SK-N-SH (cell line): Measurements from ENCODE around the gene FSTL5.

Experiments used
- CHD2 ChIP-seq: fragments of 150-350 bp; IDR thresholded peaks from 2 replicates; pipeline ENCODE4 v1.6.1; 2018; ENCODE audit warnings: low read length; ENCODE audit not compliant: partially characterized antibody
- EP300 ChIP-seq, 2 experiments: IDR thresholded peaks; 2 replicates each; pipeline versions ENCODE4 v1.4.0 to v1.6.1; 2012; ENCODE audit warnings: borderline replicate concordance in 1 of 2, low read depth in 1 of 2, low read length in 1 of 2
- EZH2phosphoT487 ChIP-seq: fragments of 200-600 bp; sonication (generic); IDR thresholded peaks from 2 replicates; pipeline ENCODE4 v1.6.1; 2017; ENCODE audit warnings: low read depth, mixed run types, mild to moderate bottlenecking, antibody characterized with exemption, moderate library complexity, borderline replicate concordance
- GABPA ChIP-seq: IDR thresholded peaks from 2 replicates; pipeline ENCODE4 v1.4.0; 2012; ENCODE audit warnings: low read depth, mild to moderate bottlenecking
- JUND ChIP-seq: IDR thresholded peaks from 2 replicates; pipeline ENCODE4 v1.4.0; 2012
- MEF2A ChIP-seq: IDR thresholded peaks from 2 replicates; pipeline ENCODE4 v1.4.0; 2012; ENCODE audit warnings: low read depth, borderline replicate concordance
- NFIC ChIP-seq: IDR thresholded peaks from 2 replicates; pipeline ENCODE4 v1.4.0; 2012; ENCODE audit warnings: borderline replicate concordance
- NRF1 ChIP-seq: IDR thresholded peaks from 2 replicates; pipeline ENCODE4 v1.6.1; 2012; ENCODE audit warnings: low read depth, mild to moderate bottlenecking, low read length
- POLR2AphosphoS5 ChIP-seq: IDR thresholded peaks from 2 replicates; pipeline ENCODE4 v1.6.1; 2012; ENCODE audit warnings: low read depth, low read length
- TEAD4 ChIP-seq: IDR thresholded peaks from 2 replicates; pipeline ENCODE4 v1.4.0; 2012; ENCODE audit warnings: mild to moderate bottlenecking, borderline replicate concordance; ENCODE audit not compliant: insufficient read depth
- TF ChIP-seq, protein P1 (sequence below): fragments of 200-600 bp; sonication (generic); IDR thresholded peaks from 2 replicates; pipeline ENCODE4 v1.6.1; 2017; ENCODE audit warnings: antibody characterized with exemption, mild to moderate bottlenecking, moderate library complexity
- TF ChIP-seq, protein P2 (sequence below): IDR thresholded peaks from 2 replicates; pipeline ENCODE4 v1.4.0; 2012; ENCODE audit warnings: low read depth

DNA sequence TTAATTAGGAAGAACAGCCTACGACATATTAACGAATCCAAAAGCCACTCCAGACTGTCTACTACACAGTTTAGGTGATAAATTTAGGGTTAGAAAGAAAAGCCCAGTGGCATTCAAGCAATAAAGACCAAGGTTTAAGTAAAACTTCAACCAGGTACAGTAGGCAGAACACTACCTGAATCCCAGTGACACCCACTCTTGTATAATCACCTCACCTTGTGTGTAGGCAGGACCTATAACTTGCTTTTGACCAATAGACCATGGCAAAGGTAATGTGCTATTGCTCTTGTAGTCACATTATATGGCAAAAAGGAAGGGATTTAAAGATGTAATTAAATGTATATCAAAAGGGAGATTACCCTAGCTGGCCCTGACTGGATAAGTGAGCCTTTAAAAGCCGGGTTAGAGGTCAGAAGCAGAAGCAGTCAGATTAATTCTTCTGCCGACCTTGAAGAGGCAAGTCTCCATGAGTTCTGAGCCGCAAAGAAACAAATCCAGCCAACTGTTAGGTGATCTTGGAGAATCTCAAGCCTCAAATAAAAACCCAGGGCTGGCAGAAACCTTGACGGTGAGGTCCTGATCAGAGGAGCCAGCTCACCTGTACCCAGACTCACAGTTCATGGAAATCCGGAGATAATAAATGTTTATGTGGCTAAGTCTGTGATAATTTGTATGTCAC is 8.8 kb downstream of the FSTL5 start:
- TF ChIP-seq TEAD4 (no peak), EP300 (IDR thresholded peaks at IDR 0.05; ENCODE audit: borderline replicate concordance in 1 of 2, low read depth in 1 of 2, low read length in 1 of 2) (no peak), GABPA (no peak), NFIC (no peak), NRF1 (no peak), JUND (no peak), POLR2AphosphoS5 (no peak), EZH2phosphoT487 (no peak), MEF2A (no peak), CHD2 (no peak)
- TF ChIP-seq, protein P1, sequence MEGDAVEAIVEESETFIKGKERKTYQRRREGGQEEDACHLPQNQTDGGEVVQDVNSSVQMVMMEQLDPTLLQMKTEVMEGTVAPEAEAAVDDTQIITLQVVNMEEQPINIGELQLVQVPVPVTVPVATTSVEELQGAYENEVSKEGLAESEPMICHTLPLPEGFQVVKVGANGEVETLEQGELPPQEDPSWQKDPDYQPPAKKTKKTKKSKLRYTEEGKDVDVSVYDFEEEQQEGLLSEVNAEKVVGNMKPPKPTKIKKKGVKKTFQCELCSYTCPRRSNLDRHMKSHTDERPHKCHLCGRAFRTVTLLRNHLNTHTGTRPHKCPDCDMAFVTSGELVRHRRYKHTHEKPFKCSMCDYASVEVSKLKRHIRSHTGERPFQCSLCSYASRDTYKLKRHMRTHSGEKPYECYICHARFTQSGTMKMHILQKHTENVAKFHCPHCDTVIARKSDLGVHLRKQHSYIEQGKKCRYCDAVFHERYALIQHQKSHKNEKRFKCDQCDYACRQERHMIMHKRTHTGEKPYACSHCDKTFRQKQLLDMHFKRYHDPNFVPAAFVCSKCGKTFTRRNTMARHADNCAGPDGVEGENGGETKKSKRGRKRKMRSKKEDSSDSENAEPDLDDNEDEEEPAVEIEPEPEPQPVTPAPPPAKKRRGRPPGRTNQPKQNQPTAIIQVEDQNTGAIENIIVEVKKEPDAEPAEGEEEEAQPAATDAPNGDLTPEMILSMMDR, result no peak
- TF ChIP-seq, protein P2, sequence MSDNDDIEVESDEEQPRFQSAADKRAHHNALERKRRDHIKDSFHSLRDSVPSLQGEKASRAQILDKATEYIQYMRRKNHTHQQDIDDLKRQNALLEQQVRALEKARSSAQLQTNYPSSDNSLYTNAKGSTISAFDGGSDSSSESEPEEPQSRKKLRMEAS, result no peak
